ENCODE data around the gene COL25A1. TPM values are rescaled to one million over a fixed set of nuclear protein-coding genes. Genes with fewer than 3 reads are reported as not detected.

The COL25A1 gene
- total RNA-seq, 1 donor from 2014 or later: 0.75 TPM

- intact Hi-C loops (cut with DNase I): no loop called here
- H3K4me3 ChIP-seq: no peak overlapping the region
- no peaks in the 10 kb centered on the region for H3K4me1 ChIP-seq
- no peak for DNase-seq
- TF ChIP-seq CTCF (IDR thresholded peaks at IDR 0.05): no peak
- H3K36me3 ChIP-seq: no peaks in the 10 kb centered on the region
- H3K27ac ChIP-seq: no peak overlapping the region
- H3K27me3 ChIP-seq: no peaks in the 10 kb centered on the region
- no peak for ATAC-seq
- no peaks in the 10 kb centered on the region for H3K9me3 ChIP-seq
Measured at GRCh38 chr4:108787106-108787505, 515.4 kb downstream of the COL25A1 start.

GRCh38 chr4:108786351-108786750, 516.1 kb downstream of the COL25A1 start:
- ATAC-seq (no peak), DNase-seq (no peak)
- intact Hi-C loops (cut with DNase I): no loop called here
- Histone ChIP-seq H3K27me3 (no peaks in the 10 kb centered on the region), H3K36me3 (no peaks in the 10 kb centered on the region), H3K4me1 (no peaks in the 10 kb centered on the region), H3K4me3 (no peak overlapping the region), H3K27ac (no peak overlapping the region), H3K9me3 (no peaks in the 10 kb centered on the region)
- no peak for TF ChIP-seq CTCF (IDR thresholded peaks at IDR 0.05)

GRCh38 chr4:108783665-108784463, 518.6 kb downstream of the COL25A1 start:
- no peak overlapping the region for H3K27ac ChIP-seq
- ATAC-seq (no peak), DNase-seq (no peak)
- H3K4me1 ChIP-seq: no peaks in the 10 kb centered on the region
- H3K36me3 ChIP-seq: no peaks in the 10 kb centered on the region
- TF ChIP-seq CTCF (IDR thresholded peaks at IDR 0.05): no peak
- no peaks in the 10 kb centered on the region for H3K9me3 ChIP-seq
- intact Hi-C loops (cut with DNase I): no loop called here
- no peak overlapping the region for H3K4me3 ChIP-seq
- H3K27me3 ChIP-seq: no peaks in the 10 kb centered on the region

- ATAC-seq: no peak
Measured at GRCh38 chr4:108779958-108780357, 522.5 kb downstream of the COL25A1 start.

GRCh38 chr4:108777388-108777787, 525.1 kb downstream of the COL25A1 start:
- DNase-seq (no peak), ATAC-seq (no peak)
- Histone ChIP-seq H3K27ac (no peak overlapping the region), H3K36me3 (no peaks in the 10 kb centered on the region), H3K4me3 (no peak overlapping the region), H3K4me1 (no peaks in the 10 kb centered on the region), H3K27me3 (no peaks in the 10 kb centered on the region), H3K9me3 (no peaks in the 10 kb centered on the region)
- TF ChIP-seq CTCF (IDR thresholded peaks at IDR 0.05): no peak
- intact Hi-C loops (cut with DNase I): no loop called here

More at GRCh38 chr4:108779958-108780357, 522.5 kb downstream of the COL25A1 start:
- H3K4me1 ChIP-seq: no peaks in the 10 kb centered on the region
- no peak overlapping the region for H3K4me3 ChIP-seq
- intact Hi-C loops (cut with DNase I): no loop called here
- H3K27ac ChIP-seq: no peak overlapping the region
- no peaks in the 10 kb centered on the region for H3K36me3 ChIP-seq
- H3K9me3 ChIP-seq: no peaks in the 10 kb centered on the region
- H3K27me3 ChIP-seq: no peaks in the 10 kb centered on the region
- no peak for DNase-seq
- no peak for TF ChIP-seq CTCF (IDR thresholded peaks at IDR 0.05)
